GM19452 (cell line): Measurements from ENCODE around the gene ARHGAP40.
"Not testable (repeated sequence)": the region's sequence is repeated elsewhere in the genome, so short reads cannot be mapped to it uniquely, and the experiment has no call there.

Experiments used
- ATAC-seq: cut with Tn5 transposase; IDR thresholded peaks from one replicate; pipeline ENCODE4 v1.9.1; 2021; ENCODE audit not compliant: unreplicated experiment

Gene ARHGAP40

GRCh38 chr20:38586181-38586525 is 15.5 kb upstream of the ARHGAP40 start:
- no peak for ATAC-seq

- ATAC-seq: no peak
These were observed 13.3 kb upstream of the ARHGAP40 start for GRCh38 chr20:38588303-38588702.

- ATAC-seq: no peak
These were observed 12.3 kb upstream of the ARHGAP40 start for GRCh38 chr20:38589351-38589750.

DNA sequence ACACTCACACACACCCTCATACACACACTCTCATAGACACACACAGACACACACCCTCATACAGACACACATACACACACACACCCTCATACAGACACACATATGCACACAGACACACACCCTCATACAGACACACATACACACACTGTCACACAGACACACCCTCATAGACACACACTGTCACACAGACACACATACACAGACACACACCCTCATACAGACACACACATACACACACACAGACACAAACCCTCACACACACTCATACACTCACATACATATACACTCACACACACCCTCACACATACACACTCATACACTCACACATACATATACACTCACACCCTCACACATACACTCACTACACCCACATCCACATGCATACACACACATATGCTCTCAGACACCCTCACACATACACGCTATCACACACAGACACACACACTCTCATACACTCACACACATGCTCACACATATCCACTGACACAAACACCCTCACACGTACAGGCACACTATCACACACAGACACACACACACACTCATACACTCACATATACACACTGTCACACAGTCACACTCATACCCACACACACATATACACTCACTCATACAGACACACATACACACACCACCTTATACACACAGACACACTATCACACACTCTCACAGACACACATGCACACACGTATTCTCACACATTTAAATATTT is 11.5 kb upstream of the ARHGAP40 start:
- no peak for ATAC-seq

DNA sequence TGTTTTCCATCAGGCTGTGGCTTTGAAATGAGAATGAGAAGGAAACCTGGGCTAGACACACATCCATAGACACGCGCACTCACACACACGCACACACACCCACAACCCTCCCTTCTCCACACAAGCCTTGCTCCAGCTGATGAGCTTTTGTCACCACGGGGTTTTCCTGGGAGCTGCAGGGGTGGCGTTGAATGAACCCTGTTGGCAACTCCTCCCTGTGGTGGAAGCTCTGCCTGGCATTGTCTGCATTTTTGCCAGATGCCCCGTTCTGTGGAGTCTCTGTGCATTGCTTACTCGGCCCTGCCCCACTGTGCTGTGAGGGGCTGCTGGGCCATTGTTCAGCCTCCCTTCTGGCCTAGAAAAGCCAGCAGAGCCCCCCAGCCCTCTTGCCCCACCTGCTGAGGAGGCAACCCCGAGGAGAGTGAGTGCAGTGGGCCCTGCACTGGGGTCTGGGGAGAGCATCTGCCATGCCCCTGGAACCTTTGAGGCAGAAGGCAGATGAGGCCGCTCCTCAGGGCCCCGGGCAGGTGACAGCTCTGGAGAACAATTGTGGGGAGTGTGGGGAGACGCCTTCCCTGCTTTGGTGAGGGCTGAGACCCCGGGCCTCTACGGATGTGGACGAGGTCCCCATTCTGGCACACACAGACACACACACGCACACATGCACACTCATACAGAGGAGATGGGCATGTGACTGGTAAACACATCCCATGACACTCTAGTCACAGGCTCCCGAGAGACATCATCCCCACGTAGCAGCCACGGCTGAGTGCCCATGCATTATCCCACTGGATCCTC is 10.7 kb upstream of the ARHGAP40 start:
- ATAC-seq: no peak

- ATAC-seq: no peak
These were observed 9.9 kb upstream of the ARHGAP40 start for GRCh38 chr20:38591474-38592410.

DNA sequence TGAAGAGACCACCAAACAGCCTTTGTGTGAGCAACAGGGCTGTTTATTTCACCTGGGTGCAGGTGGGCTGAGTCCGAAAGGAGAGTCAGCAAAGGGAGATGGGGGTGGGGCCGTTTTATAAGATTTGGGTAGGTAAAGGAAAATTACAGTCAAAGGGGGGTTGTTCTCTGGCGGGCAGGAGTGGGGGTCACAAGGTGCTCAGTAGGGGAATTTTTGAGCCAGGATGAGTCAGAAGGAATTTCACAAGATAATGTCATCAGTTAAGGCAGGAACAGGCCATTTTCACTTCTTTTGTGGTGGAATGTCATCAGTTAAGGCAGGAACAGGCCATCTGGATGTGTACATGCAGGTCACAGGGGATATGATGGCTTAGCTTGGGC is 9.2 kb upstream of the ARHGAP40 start:
- not testable (repeated sequence) for ATAC-seq

GRCh38 chr20:38594281-38594680 is 7.3 kb upstream of the ARHGAP40 start:
- not testable (repeated sequence) for ATAC-seq

DNA sequence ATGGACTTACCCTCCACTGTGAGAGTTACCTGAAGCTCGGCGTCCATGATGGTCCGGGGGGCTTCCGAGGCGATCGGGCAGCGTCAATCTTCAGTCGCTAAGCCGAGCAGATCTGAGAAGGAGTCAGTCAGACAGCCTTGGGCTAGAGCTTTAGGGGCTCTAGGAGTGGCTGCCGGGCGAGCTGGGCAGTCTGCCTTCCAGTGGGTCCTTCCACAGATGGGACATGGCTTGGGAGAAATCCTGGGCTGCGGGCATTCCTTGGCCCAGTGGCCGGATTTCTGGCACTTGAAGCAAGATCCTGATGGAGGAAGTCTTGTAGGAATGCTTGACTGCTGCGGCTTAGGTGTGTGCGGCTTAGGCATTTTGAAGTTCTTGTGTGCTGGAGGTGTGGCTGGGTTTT is 5.7 kb upstream of the ARHGAP40 start:
- ATAC-seq: not testable (repeated sequence)

DNA sequence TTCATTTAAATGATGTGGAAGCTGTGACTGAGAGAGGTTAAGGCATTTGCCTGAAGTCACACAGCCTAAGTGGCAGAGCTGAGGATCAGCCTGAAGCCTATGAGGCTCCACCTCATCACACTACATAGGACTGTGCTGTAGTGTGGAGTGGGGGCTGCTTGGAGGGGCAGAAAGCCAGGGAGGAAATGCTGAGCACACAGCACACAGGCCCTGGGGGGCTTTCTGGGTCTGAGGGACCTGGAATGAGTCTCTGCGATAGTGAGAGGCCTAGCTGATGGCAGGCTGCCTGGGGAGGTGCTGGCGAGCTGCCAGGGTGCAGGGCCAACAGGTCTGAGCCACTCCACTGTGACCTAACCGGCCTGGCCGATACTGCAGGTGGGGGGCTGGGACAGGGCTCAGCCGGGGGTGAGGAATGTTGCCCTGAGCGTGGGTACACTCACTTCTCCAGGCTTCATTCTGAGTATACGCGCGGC is 2.2 kb upstream of the ARHGAP40 start:
- no peak for ATAC-seq

DNA sequence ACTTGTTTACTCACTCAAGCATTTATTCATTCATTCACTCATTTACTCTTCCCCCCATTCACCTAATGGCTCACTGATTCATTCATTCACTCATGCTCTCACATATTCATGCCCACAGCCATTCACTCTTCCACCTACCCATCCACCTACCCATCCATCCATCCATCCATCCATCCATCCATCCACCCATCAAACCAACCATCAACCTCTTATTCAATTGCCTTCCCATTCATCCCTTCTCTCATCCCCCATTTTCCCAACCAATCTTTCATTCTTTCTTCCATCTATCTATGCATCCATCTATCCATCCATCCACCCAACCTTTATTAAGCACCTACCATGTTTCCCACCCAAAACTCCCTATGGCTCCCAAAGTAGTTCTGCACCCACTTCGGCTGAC is 1.6 kb upstream of the ARHGAP40 start:
- ATAC-seq: no peak

- ATAC-seq: no peak
These were observed 574 bp downstream of the ARHGAP40 start for GRCh38 chr20:38602185-38602581.

DNA sequence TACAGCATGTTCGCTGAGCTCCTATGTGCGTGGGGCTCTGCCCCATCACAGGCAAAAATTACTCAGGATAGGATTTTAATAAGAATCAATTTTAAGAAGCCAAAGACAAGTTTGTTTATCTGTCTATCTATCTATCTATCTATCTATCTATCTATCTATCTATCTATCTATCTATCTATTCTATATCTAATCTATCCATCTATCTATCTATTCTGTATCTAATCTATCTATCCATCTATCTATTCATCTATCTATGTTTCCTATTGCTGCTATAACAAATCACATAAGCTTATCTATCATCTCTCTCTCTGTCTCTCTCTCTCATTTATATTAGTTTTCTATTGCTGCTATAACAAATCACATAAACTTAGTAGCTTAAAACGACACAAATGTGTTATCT is 1.7 kb downstream of the ARHGAP40 start:
- no peak for ATAC-seq

DNA sequence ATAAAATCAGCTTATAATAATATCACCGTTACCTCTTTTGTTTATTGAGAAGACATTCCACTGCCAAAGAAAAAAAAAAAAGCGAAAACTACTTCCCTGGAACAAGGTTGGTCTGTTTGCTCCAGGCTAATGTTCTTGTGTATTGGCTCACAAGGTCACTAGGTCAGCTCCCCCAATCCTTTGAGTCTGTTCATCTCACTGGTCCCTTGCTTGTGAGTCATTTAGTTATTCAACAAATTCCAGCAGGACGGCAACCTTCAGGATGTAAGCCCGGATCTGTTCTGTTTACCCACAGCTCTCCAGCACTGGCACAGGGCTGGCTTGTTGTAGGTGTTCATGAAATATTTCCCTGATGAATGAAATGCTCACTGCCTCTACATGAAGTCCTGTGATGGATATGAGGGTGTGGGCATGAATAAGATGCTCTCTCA is 3.3 kb downstream of the ARHGAP40 start:
- no peak for ATAC-seq

DNA sequence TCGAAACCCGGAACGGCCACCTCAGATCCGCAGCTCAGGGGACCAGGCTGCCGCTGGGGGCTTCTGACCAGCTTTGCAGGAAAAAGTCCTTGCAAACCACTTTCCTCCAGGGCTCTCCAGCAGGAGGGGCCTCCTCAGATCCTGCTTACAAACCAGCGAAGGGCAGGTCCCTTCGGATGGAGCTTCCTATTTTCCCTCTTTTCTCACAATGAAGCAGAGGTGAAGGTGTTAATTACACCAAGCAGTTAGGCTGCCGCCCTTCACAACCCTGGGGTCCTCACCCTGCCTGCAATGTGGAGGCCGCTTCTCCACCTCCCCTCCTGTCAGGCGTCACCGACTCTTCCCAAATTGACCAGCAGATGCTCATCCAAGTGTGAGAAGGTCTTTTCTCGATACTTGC is 5.7 kb downstream of the ARHGAP40 start:
- ATAC-seq: no peak

DNA sequence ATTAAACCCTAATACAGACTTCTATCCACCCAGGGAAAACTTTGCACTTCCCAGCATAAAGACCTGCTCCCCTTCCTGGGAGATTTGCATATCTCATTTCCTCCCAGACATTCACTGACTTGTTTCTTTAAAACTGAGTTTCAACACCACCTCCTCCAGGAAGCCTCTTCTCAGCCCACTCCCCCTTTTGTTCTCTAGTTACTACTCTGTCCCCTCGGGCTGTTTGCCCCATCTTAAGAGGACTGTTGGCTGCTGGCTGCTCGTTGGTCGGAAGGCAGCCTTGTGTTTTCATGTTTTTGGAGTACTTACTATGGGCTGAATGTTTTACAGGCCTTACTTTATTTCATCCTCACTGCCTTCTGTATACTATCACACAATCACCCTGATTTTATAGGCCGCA is 6.6 kb downstream of the ARHGAP40 start:
- no peak for ATAC-seq

GRCh38 chr20:38609815-38610214 is 8.2 kb downstream of the ARHGAP40 start:
- no peak for ATAC-seq

DNA sequence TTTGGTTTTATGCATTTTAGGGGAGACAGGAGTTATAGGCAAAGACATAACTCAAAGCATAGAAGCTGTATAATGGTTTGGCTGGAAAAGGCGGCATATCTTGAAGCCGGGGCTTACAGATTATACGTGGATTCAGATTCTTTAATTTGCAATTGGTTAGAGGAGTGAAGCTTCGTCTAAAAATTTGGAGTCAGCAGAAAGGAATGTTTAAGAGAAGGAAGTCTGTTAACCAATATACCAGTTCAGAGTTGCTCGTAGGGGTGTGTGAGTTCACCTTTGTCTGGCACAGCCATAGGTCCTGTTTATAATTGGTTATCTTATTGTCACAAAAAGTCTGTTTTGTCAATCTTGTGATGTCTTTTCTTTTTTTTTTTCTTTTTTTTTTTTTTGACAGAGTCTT is 8.9 kb downstream of the ARHGAP40 start:
- ATAC-seq: no peak

DNA sequence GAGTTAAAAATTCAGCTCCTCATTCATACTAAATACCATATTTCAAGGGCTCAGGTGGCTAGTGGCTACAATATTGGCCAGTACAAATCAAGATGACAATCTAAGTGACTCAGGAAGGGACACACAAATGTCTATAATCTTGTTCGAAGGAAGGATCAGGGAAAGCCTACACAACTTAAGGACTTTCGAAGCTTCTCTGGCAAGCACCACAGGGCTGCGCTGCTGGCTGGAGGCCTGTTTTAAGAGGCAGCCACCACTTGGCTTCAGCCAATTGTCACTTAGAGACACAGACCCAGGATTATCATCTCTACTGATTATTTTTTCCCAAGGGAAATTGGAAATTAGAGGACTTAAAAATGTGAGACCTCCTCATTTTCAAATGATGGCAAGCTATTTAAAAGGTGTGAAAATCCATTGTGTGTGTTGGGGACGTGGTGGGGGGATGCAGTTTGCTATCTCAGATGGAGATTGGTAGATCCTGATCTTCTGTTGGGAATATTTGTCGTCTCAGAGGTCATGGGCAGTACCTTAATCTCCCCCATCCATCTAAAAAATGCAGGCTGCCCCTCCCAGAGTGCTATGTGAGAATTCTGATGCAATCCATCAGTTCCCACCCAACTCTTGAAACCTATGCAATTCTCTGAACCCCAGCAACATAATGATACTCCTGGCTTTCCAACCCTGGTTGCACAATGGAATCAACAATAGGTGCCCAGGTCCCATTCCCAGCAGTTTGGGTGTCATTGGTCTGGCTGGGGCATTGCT is 11.3 kb downstream of the ARHGAP40 start:
- no peak for ATAC-seq

DNA sequence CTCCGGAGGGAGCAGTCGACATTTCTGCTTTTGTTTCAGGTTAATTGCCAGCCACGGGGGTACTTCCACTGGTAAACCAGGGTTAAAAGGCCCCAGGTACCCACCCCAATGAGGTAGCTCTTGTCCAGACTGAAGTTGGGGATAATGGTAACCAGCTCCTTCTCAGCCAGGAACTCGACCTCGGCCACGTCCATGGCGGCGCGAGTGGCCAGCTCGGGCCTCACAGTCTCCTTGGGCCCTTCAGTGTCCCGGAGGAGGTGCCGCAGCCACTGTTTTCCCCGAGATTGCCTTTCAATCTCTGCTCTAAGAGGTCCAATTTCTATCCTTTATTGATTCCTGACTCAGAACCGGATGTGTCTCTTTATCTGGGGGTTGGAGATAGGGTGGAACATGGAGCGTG is 13.7 kb downstream of the ARHGAP40 start:
- ATAC-seq: no peak

DNA sequence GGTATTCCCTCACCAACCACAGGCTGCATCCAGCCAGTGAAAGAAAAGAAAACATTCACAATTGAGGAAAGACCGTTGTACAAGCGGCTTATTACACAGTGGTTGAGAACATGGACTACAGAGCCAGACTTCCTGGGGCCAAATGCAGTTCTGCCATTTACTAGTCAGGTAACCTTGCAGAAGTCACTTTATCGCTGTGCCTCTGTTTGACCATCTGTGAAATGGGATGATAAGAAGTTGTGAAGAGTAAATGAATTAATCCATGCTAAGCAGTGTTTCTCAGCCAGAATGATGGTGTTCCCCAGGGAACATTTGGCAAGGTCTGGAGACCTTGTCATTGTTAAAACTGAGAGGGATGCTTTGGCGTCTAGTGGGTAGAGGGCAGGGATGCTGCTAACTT is 14.8 kb downstream of the ARHGAP40 start:
- no peak for ATAC-seq
